HEK293 (cell line): ENCODE results near the gene MAP3K20.

Experiments used
- CTCF ChIA-PET: fragments of 350-600 bp; formaldehyde crosslinking; extraction: SDS; loops from one replicate; lab custom pipeline; 2021; ENCODE audit warnings: antibody characterized with exemption; lab: Yijun Ruan, JAX
- POLR2A ChIA-PET: fragments of 300-600 bp; formaldehyde crosslinking; extraction: SDS; loops from one replicate; lab custom pipeline; 2020; ENCODE audit warnings: antibody characterized with exemption, inconsistent platforms; lab: Yijun Ruan, JAX
- H3K27ac ChIP-seq: fragments of 200-500 bp; sonication (Bioruptor generic); 2 replicates; pipeline ENCODE4 v1.5.1; 2014; ENCODE audit warnings: low read depth, low read length, control low read depth, inconsistent platforms; ENCODE audit errors: extremely low read depth
- H3K36me3 ChIP-seq, 2 experiments: fragments of 200-500 bp in 1 of 2; sonication (Bioruptor generic) in 1 of 2; 1 replicate in 1 of 2; 2 replicates in 1 of 2; pipeline ENCODE4 v1.5.1; 2014 to 2017; ENCODE audit warnings: inconsistent platforms in 2 of 2, low read length in 2 of 2; ENCODE audit not compliant: control insufficient read depth in 2 of 2, insufficient read depth in 1 of 2
- H3K4me1 ChIP-seq: fragments of 200-500 bp; sonication (Bioruptor generic); 2 replicates; pipeline ENCODE4 v1.5.1; 2014; ENCODE audit warnings: mild to moderate bottlenecking, low read length, inconsistent platforms; ENCODE audit not compliant: control insufficient read depth, insufficient read depth
- H3K4me3 ChIP-seq: 2 replicates; pipeline ENCODE4 v1.5.1; 2011; ENCODE audit warnings: low read depth, mild to moderate bottlenecking, control low read depth, low read length, moderate library complexity
- H3K9me3 ChIP-seq: fragments of 200-500 bp; sonication (Bioruptor generic); 2 replicates; pipeline ENCODE4 v1.5.1; 2014; ENCODE audit warnings: low read depth, low read length, inconsistent platforms; ENCODE audit not compliant: control insufficient read depth, insufficient read depth
- GLIS1 ChIP-seq: fragments of 450-650 bp; formaldehyde crosslinking; IDR thresholded peaks from 2 replicates; pipeline ENCODE4 v1.5.1; 2016; ENCODE audit warnings: missing biosample characterization, missing genetic modification characterization
- HOXC10 ChIP-seq: sonication (generic); formaldehyde crosslinking; IDR thresholded peaks from 2 replicates; pipeline ENCODE4 v1.8.1; 2023; ENCODE audit warnings: mild to moderate bottlenecking, missing genetic modification reagents
- KLF16 ChIP-seq: fragments of 450-650 bp; formaldehyde crosslinking; IDR thresholded peaks from 2 replicates; pipeline ENCODE4 v1.5.1; 2017; ENCODE audit warnings: missing biosample characterization, missing genetic modification characterization
- SP2 ChIP-seq: fragments of 450-650 bp; formaldehyde crosslinking; IDR thresholded peaks from 2 replicates; pipeline ENCODE4 v1.5.1; 2016; ENCODE audit warnings: missing biosample characterization, missing genetic modification characterization
- ZNF169 ChIP-seq: fragments of 450-650 bp; formaldehyde crosslinking; IDR thresholded peaks from 2 replicates; pipeline ENCODE4 v1.5.1; 2016; ENCODE audit warnings: missing biosample characterization, missing genetic modification characterization
- ZNF184 ChIP-seq: fragments of 450-650 bp; IDR thresholded peaks from 2 replicates; pipeline ENCODE4 v1.5.1; 2018; ENCODE audit warnings: missing biosample characterization, mild to moderate bottlenecking, missing genetic modification characterization
- ZNF239 ChIP-seq: fragments of 450-650 bp; formaldehyde crosslinking; IDR thresholded peaks from 2 replicates; pipeline ENCODE4 v1.5.1; 2016; ENCODE audit warnings: missing biosample characterization, missing genetic modification characterization
- ZNF24 ChIP-seq: fragments of 450-650 bp; formaldehyde crosslinking; IDR thresholded peaks from 2 replicates; pipeline ENCODE4 v1.5.1; 2016; ENCODE audit warnings: missing biosample characterization, missing genetic modification characterization
- ZNF366 ChIP-seq: fragments of 450-650 bp; formaldehyde crosslinking; conservative IDR thresholded peaks from 2 replicates; pipeline ENCODE4 v1.5.1; 2016; ENCODE audit warnings: missing biosample characterization, missing genetic modification characterization
- ZNF510 ChIP-seq: fragments of 450-650 bp; formaldehyde crosslinking; IDR thresholded peaks from 2 replicates; pipeline ENCODE4 v1.5.1; 2018; ENCODE audit warnings: mild to moderate bottlenecking, missing genetic modification characterization, missing biosample characterization; ENCODE audit not compliant: insufficient replicate concordance
- ZNF596 ChIP-seq: fragments of 450-650 bp; IDR thresholded peaks from 2 replicates; pipeline ENCODE4 v1.5.0; 2018; ENCODE audit warnings: missing biosample characterization, mild to moderate bottlenecking, missing genetic modification characterization, moderate library complexity
- ZNF677 ChIP-seq: fragments of 450-650 bp; IDR thresholded peaks from 2 replicates; pipeline ENCODE4 v1.5.0; 2018; ENCODE audit warnings: missing biosample characterization, mild to moderate bottlenecking, missing genetic modification characterization, moderate library complexity
- ZSCAN23 ChIP-seq: fragments of 450-650 bp; formaldehyde crosslinking; IDR thresholded peaks from 2 replicates; pipeline ENCODE4 v1.5.1; 2016; ENCODE audit warnings: missing biosample characterization, missing genetic modification characterization
- TF ChIP-seq, protein P1 (sequence below): fragments of 450-650 bp; formaldehyde crosslinking; IDR thresholded peaks from 2 replicates; pipeline ENCODE4 v1.5.1; 2016; ENCODE audit warnings: missing biosample characterization, missing genetic modification characterization
- TF ChIP-seq, protein P2 (sequence below): fragments of 450-650 bp; formaldehyde crosslinking; IDR thresholded peaks from 2 replicates; pipeline ENCODE4 v1.5.1; 2017; ENCODE audit warnings: missing biosample characterization, missing genetic modification characterization
- TF ChIP-seq, protein P3 (sequence below): fragments of 450-650 bp; IDR thresholded peaks from 2 replicates; pipeline ENCODE4 v1.5.1; 2018; ENCODE audit warnings: missing biosample characterization, mild to moderate bottlenecking, missing genetic modification characterization
- TF ChIP-seq, protein P4 (sequence below): fragments of 450-650 bp; formaldehyde crosslinking; IDR thresholded peaks from 2 replicates; pipeline ENCODE4 v1.5.1; 2016; ENCODE audit warnings: missing biosample characterization, missing genetic modification characterization

The MAP3K20 gene

DNA sequence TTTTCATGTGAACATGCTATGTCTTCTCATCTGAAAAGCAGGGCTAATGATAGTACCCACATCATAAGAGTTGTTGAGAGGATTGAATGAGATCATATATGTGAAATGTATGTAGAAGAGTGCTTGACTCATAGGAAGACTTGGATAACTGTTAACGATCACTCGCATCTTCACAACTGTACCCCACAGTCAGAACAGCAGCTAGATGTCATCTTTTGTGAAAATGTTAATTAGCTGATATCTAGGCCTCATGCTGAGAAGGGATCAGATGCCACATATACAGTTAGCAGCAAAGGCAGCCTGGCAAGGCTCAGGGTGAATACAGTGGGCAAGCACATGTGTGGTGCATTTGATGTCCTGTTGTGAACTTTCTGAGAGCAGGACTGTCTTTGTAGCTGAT is 24.2 kb downstream of the MAP3K20 start:
- Histone ChIP-seq H3K27ac (no peak overlapping the region), H3K36me3 (peaks cover 0 to 17% of the 10 kb centered on the region in 2 experiments; a peak in 1 of 3 replicates), H3K9me3 (no peaks in the 10 kb centered on the region), H3K4me3 (no peak overlapping the region), H3K4me1 (no peaks in the 10 kb centered on the region; the same call in 1 of the 2 replicates)
- TF ChIP-seq SP2 (tag by site-specific recombination), result no peak
- no peak for TF ChIP-seq ZSCAN23 (tag by site-specific recombination)
- no peak for TF ChIP-seq KLF16 (tag by site-specific recombination)
- POLR2A ChIA-PET, result no interaction called here
- CTCF ChIA-PET, result interaction anchor here (0.6 to 1.1 kb wide), 3 partner anchors 131 to 292 kb away, joined by 3 to 5 read pairs (median 3); no protein-coding TSS in a partner anchor

DNA sequence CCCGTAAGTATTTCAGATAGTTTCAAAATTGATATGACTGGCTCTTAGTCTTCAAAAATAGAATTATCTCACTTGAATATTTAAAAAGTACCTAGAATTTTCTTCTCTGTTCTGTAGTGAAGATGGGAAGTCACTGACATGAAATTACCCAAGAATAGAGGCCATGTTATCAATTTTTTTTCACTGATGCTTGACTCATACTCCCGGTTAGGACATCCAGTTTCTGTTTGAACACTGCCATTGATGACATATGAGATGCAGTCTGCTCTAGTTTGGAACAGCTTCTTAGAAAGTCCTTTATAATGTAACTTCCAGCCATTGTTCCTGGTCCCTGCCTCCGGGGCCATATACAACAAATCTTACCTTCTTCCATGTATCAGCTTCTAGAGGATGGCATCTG is 26.0 kb downstream of the MAP3K20 start:
- H3K4me3 ChIP-seq, result no peak overlapping the region
- ChIA-PET CTCF (interaction anchor here (0.6 to 1.5 kb wide), 3 partner anchors 10 to 64 kb away, joined by 3 to 5 read pairs (median 4); no protein-coding TSS in a partner anchor), POLR2A (no interaction called here)
- no peaks in the 10 kb centered on the region for H3K9me3 ChIP-seq
- H3K27ac ChIP-seq, result no peak overlapping the region
- H3K4me1 ChIP-seq, result no peaks in the 10 kb centered on the region; the same call in 1 of the 2 replicates
- H3K36me3 ChIP-seq, result peaks cover 0 to 13% of the 10 kb centered on the region in 2 experiments; a peak in 1 of 3 replicates
- TF ChIP-seq HOXC10 (no peak), ZNF510 (tag by site-specific recombination) (no peak)

DNA sequence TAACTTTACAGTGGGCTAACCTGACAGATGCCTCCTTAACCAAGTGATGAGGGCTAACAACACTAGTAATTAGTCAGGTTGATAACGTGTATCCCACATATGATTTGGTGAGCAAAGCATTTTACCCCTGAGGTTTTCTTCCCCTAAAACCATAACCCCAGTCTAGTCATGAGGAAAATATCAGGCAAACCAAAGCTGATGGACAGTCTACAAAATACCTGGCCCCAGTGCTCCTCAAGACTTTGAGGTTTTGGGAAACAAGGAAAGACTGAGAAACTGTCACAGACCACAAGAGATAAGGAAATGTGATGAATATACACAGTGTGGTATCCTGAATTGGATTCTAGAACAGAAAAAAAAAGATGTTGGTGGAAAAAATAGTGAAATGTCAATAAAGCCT is 28.5 kb downstream of the MAP3K20 start:
- Histone ChIP-seq H3K27ac (no peak overlapping the region), H3K9me3 (no peaks in the 10 kb centered on the region), H3K4me1 (peaks cover 6% of the 10 kb centered on the region; the same call in 1 of the 2 replicates), H3K4me3 (no peak overlapping the region), H3K36me3 (peaks cover 0 to 11% of the 10 kb centered on the region in 2 experiments; a peak in 1 of 3 replicates)
- ChIA-PET CTCF (no interaction called here), POLR2A (no interaction called here)
- TF ChIP-seq, protein P1, sequence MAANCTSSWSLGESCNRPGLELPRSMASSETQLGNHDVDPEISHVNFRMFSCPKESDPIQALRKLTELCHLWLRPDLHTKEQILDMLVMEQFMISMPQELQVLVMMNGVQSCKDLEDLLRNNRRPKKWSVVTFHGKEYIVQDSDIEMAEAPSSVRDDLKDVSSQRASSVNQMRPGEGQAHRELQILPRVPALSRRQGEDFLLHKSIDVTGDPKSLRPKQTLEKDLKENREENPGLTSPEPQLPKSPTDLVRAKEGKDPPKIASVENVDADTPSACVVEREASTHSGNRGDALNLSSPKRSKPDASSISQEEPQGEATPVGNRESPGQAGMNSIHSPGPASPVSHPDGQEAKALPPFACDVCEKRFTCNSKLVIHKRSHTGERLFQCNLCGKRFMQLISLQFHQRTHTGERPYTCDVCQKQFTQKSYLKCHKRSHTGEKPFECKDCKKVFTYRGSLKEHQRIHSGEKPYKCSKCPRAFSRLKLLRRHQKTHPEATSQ (tag by site-specific recombination), result no peak
- no peak for TF ChIP-seq ZNF596 (tag by site-specific recombination)
- no peak for TF ChIP-seq ZNF366 (tag by site-specific recombination)
- TF ChIP-seq ZNF169, result no peak
- no peak for TF ChIP-seq ZSCAN23 (tag by site-specific recombination)
- TF ChIP-seq, protein P2, sequence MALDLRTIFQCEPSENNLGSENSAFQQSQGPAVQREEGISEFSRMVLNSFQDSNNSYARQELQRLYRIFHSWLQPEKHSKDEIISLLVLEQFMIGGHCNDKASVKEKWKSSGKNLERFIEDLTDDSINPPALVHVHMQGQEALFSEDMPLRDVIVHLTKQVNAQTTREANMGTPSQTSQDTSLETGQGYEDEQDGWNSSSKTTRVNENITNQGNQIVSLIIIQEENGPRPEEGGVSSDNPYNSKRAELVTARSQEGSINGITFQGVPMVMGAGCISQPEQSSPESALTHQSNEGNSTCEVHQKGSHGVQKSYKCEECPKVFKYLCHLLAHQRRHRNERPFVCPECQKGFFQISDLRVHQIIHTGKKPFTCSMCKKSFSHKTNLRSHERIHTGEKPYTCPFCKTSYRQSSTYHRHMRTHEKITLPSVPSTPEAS, result no peak
- no peak for TF ChIP-seq ZNF239 (tag by site-specific recombination)
- no peak for TF ChIP-seq ZNF677
- no peak for TF ChIP-seq GLIS1 (tag by site-specific recombination)
- TF ChIP-seq, protein P3, sequence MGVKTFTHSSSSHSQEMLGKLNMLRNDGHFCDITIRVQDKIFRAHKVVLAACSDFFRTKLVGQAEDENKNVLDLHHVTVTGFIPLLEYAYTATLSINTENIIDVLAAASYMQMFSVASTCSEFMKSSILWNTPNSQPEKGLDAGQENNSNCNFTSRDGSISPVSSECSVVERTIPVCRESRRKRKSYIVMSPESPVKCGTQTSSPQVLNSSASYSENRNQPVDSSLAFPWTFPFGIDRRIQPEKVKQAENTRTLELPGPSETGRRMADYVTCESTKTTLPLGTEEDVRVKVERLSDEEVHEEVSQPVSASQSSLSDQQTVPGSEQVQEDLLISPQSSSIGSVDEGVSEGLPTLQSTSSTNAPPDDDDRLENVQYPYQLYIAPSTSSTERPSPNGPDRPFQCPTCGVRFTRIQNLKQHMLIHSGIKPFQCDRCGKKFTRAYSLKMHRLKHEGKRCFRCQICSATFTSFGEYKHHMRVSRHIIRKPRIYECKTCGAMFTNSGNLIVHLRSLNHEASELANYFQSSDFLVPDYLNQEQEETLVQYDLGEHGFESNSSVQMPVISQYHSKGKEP (tag by site-specific recombination), result no peak
- TF ChIP-seq, protein P4, sequence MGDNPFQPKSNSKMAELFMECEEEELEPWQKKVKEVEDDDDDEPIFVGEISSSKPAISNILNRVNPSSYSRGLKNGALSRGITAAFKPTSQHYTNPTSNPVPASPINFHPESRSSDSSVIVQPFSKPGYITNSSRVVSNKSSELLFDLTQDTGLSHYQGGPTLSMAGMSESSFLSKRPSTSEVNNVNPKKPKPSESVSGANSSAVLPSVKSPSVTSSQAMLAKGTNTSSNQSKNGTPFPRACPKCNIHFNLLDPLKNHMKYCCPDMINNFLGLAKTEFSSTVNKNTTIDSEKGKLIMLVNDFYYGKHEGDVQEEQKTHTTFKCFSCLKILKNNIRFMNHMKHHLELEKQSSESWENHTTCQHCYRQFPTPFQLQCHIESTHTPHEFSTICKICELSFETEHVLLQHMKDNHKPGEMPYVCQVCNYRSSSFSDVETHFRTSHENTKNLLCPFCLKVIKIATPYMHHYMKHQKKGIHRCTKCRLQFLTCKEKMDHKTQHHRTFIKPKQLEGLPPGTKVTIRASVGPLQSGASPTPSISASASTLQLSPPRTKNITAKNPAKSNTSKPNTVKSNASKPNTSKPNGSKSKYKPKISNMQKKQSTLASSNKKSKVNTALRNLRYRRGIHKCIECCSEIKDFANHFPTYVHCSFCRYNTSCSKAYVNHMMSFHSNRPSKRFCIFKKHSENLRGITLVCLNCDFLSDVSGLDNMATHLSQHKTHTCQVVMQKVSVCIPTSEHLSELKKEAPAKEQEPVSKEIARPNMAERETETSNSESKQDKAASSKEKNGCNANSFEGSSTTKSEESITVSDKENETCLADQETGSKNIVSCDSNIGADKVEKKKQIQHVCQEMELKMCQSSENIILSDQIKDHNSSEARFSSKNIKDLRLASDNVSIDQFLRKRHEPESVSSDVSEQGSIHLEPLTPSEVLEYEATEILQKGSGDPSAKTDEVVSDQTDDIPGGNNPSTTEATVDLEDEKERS (tag by site-specific recombination), result no peak
- TF ChIP-seq ZNF24 (tag by site-specific recombination), result no peak
- no peak for TF ChIP-seq ZNF184 (tag by site-specific recombination)
